Right lobe of liver (tissue), 4 donors: ENCODE results near the gene USP37.

ENCODE experiments used
- POLR2A ChIP-seq: fragments of 450-650 bp; IDR thresholded peaks from one replicate; pipeline ENCODE4 v1.6.1; 2017; ENCODE audit warnings: antibody characterized with exemption, mild to moderate bottlenecking
- TF ChIP-seq, protein P1 (sequence below), 4 donors: fragments of 200-600 bp in 3 of 4; fragments of 450-650 bp in 1 of 4; IDR thresholded peaks; one replicate each; pipeline versions ENCODE4 v1.5.1 to v1.8.0; 2016 to 2022; ENCODE audit warnings: antibody characterized with exemption in 4 of 4, mild to moderate bottlenecking in 2 of 4
- donor health status: DM: no; HTN: no; CAD: no.
- donor health status: DM: no; HTN: no; CAD: no.
- donor health status: DM: no; HTN: yes; CAD: no.

DNA sequence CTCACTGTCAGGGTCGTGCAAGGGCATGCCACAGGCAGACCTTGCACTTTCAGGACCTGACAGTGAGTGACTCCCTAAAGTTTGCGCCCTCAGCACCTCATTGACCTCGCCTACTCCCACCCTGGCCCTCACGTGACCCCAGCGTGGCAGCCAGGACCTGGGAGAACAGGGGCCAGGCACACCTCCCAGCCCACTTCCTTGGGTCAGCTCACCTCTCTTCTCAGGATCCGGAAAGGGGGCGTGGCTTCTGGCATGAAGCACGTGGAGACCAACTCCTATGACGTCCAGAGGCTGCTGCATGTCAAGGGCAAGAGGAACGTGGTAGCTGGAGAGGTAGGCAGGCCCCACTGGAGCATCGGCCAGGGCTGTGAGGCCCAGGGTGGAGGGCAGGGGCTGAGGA lies 140.4 kb downstream of the USP37 start:
- TF ChIP-seq POLR2A, result no peak
- TF ChIP-seq, protein P1, sequence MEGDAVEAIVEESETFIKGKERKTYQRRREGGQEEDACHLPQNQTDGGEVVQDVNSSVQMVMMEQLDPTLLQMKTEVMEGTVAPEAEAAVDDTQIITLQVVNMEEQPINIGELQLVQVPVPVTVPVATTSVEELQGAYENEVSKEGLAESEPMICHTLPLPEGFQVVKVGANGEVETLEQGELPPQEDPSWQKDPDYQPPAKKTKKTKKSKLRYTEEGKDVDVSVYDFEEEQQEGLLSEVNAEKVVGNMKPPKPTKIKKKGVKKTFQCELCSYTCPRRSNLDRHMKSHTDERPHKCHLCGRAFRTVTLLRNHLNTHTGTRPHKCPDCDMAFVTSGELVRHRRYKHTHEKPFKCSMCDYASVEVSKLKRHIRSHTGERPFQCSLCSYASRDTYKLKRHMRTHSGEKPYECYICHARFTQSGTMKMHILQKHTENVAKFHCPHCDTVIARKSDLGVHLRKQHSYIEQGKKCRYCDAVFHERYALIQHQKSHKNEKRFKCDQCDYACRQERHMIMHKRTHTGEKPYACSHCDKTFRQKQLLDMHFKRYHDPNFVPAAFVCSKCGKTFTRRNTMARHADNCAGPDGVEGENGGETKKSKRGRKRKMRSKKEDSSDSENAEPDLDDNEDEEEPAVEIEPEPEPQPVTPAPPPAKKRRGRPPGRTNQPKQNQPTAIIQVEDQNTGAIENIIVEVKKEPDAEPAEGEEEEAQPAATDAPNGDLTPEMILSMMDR (IDR thresholded peaks at IDR 0.05), result no peak
